Fibroblast of pulmonary artery (primary cell): ENCODE measurements around the gene CORO6.

Experiments
- DNase-seq: peaks from one replicate; pipeline ENCODE4 v3.0.0-alpha.2; 2010; ENCODE audit warnings: low read depth
- H3K4me3 ChIP-seq: replicated peaks from 2 replicates; pipeline ENCODE4 v1.5.1; 2011; ENCODE audit warnings: low read depth, mild to moderate bottlenecking, control low read depth, low read length, moderate library complexity
- CTCF ChIP-seq: IDR thresholded peaks from 2 replicates; pipeline ENCODE4 v1.5.1; 2011; ENCODE audit warnings: mild to moderate bottlenecking, control low read depth, low read length, inconsistent platforms; ENCODE audit errors: missing control alignments

The CORO6 gene

GRCh38 chr17:29650396-29650795, 27.7 kb upstream of the CORO6 start:
- DNase-seq: no peak
- no peak overlapping the region for H3K4me3 ChIP-seq
- TF ChIP-seq CTCF: no peak

GRCh38 chr17:29649359-29649758, 26.6 kb upstream of the CORO6 start:
- H3K4me3 ChIP-seq: no peak overlapping the region
- no peak for TF ChIP-seq CTCF
- DNase-seq: no peak

DNA sequence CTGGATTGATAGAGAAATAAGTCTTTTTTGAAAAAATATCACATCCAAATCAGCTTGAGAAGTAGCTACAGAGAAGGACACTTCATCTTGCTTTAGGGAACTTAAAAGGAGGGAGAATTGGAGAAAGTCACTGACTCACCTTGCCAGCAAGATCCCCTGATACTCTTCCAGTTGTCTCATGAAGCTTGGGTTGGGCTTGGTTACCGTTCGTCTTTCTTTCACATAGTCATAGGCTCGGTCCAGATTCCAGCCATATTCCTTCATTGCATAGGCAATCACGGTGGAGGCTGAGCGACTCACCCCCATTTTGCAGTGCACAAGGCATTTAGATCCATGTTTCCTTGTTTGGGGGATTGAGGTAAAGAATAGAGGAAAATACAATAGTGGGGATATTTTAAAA, 25.3 kb upstream of the CORO6 start:
- no peak overlapping the region for H3K4me3 ChIP-seq
- DNase-seq: no peak
- TF ChIP-seq CTCF: no peak

DNA sequence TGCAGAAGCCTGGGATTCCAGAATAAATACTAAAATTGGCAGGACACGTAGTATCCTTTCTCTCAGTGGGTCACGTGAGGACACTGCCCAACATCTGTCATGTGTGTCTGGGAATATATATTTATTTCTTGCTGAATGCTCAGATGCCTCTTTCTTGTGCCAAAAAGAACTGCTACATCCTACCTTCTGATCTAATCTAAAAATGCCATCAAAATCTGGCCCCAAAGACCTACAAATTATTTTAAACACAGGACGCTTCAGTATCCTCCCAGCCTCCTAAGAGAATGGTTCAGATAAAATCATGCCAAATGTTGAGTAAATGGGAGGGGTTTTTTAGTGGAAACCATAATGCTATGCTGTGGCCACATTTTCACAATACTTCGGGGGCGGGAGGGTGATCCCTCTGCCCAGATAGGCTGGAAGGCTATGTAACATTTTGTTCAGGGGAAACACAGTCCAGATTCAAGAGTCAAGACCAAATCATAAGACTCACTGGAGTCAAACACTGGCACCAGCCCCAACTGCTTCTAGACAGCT, 22.9 kb upstream of the CORO6 start:
- peak; percentile 96 for DNase-seq
- TF ChIP-seq CTCF: no peak
- H3K4me3 ChIP-seq: no peak overlapping the region

DNA sequence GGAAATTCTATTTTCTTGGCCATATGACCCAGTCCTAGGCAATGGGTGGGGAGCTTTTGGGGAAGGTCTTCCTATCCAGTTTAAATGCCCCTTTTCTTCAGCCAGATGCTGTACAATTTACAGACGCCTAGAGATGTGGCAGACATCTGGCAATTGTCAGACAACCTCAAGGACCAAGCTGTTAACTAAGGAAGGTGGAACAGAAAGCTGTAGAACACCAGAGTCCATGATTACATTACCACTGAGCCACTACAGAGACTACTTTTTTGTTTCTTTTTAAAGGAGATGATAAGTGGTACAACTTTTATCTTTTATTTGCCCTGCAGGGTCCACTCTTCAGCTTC, 21.1 kb upstream of the CORO6 start:
- no peak overlapping the region for H3K4me3 ChIP-seq
- DNase-seq: no peak
- TF ChIP-seq CTCF: no peak

GRCh38 chr17:29642171-29642611, 19.5 kb upstream of the CORO6 start:
- TF ChIP-seq CTCF: no peak
- H3K4me3 ChIP-seq: no peak overlapping the region
- no peak for DNase-seq

GRCh38 chr17:29640981-29641642, 18.4 kb upstream of the CORO6 start:
- no peak for DNase-seq
- TF ChIP-seq CTCF: no peak
- no peak overlapping the region for H3K4me3 ChIP-seq
